Spleen (tissue), 11 donors: ENCODE measurements around the gene MAP3K5. TPM values are rescaled to one million over a fixed set of nuclear protein-coding genes. Genes with fewer than 3 reads are reported as not detected.
A peak's percentile ranks its signal among the peaks of the same experiment; 100 is the strongest.

Source experiments
- DNase-seq: peaks from one replicate; pipeline ENCODE4 v3.0.0-alpha.2; 2020
- H3K27ac ChIP-seq, 8 donors: fragments of 200-600 bp; sonication (generic) in 7 of 8; 1 replicate in 4 of 8; 2 replicates in 4 of 8; pipeline versions ENCODE4 v1.5.0 to v1.8.0; 2016 to 2021; ENCODE audit warnings: inconsistent platforms in 4 of 8, mild to moderate bottlenecking in 4 of 8, moderate library complexity in 1 of 8
- H3K27me3 ChIP-seq, 7 donors: fragments of 200-600 bp; sonication (generic) in 6 of 7; replicated peaks in 1 of 7; 1 replicate in 4 of 7; 2 replicates in 3 of 7; pipeline versions ENCODE4 v1.5.0 to v1.8.0; 2016 to 2021; ENCODE audit warnings: inconsistent platforms in 3 of 7, mild to moderate bottlenecking in 1 of 7
- H3K36me3 ChIP-seq, 6 donors: fragments of 200-600 bp; sonication (generic) in 5 of 6; 1 replicate in 4 of 6; 2 replicates in 2 of 6; pipeline versions ENCODE4 v1.5.0 to v1.8.0; 2016 to 2021; ENCODE audit warnings: inconsistent platforms in 2 of 6
- H3K4me1 ChIP-seq, 6 donors: fragments of 200-600 bp; sonication (generic) in 5 of 6; 1 replicate in 3 of 6; 2 replicates in 3 of 6; pipeline versions ENCODE4 v1.5.0 to v1.8.0; 2016 to 2021; ENCODE audit warnings: inconsistent platforms in 3 of 6
- H3K4me3 ChIP-seq, 8 donors: fragments of 200-600 bp; sonication (generic) in 7 of 8; 1 replicate in 4 of 8; 2 replicates in 4 of 8; pipeline versions ENCODE4 v1.5.0 to v1.8.0; 2016 to 2021; ENCODE audit warnings: inconsistent platforms in 4 of 8, mild to moderate bottlenecking in 4 of 8, moderate library complexity in 2 of 8
- H3K9me3 ChIP-seq, 8 donors: fragments of 200-600 bp; sonication (generic) in 7 of 8; 1 replicate in 4 of 8; 2 replicates in 4 of 8; pipeline versions ENCODE4 v1.5.0 to v1.8.0; 2016 to 2021; ENCODE audit warnings: inconsistent platforms in 4 of 8
- CTCF ChIP-seq, 11 experiments: fragments of 200-600 bp in 7 of 11; fragments of 450-650 bp in 4 of 11; sonication (generic) in 4 of 11; IDR thresholded peaks in 8 of 11; conservative IDR thresholded peaks in 3 of 11; 1 replicate in 7 of 11; 2 replicates in 4 of 11; pipeline versions ENCODE4 v1.4.0 to v1.8.0; 2016 to 2021; ENCODE audit warnings: antibody characterized with exemption in 11 of 11, inconsistent platforms in 4 of 11, mild to moderate bottlenecking in 1 of 11
- POLR2A ChIP-seq, 3 donors: fragments of 450-650 bp; IDR thresholded peaks; one replicate each; pipeline ENCODE4 v1.5.1; 2017; ENCODE audit warnings: antibody characterized with exemption in 3 of 3, mild to moderate bottlenecking in 1 of 3
- POLR2AphosphoS5 ChIP-seq, 3 donors: sonication (generic); formaldehyde crosslinking; IDR thresholded peaks; one replicate each; pipeline ENCODE4 v1.5.1; 2017; ENCODE audit warnings: antibody characterized with exemption in 3 of 3
- WGBS, 5 donors: extraction: QIAGEN DNeasy Blood & Tissue Kit in 3 of 5; methylation state at CpG; one replicate each; pipeline versions ENCODE4 v1.1.5 to v1.1.7; 2013 to 2018; 5-methylcytosine and 5-hydroxymethylcytosine counted together
- intact Hi-C: fragments of 100-400 bp; cut with DNase I; formaldehyde crosslinking; loops from one replicate; pipeline ENCODE4 v1.15.0; 2023; ENCODE audit warnings: low total_unique reads
- polyA plus RNA-seq, 3 donors: library from polyadenylated mRNA; stranded (reverse); fragments of 200-250 nt; gene quantifications; one replicate each; pipeline ENCODE4 v1.2.1, GENCODE V29; 2013
- total RNA-seq, 7 donors: library from RNA; depleted of rRNA in 3 of 7; stranded (reverse); fragments of >200 nt in 3 of 7; fragmentation: NEBNext Ultra II Directional in 4 of 7; extraction: Animal tissue kit (Norgen Biotek cat#: 25700) in 4 of 7; gene quantifications; one replicate each; pipeline versions ENCODE4 v1.1.0 to v1.2.1, GENCODE V29; 2016 to 2021
- donor health status: healthy with polysubstance abuse.
- donor health status: DM: no; HTN: no; CAD: no; lungs with moderate emphysema.
- donor health status: DM: no; HTN: no; CAD: no.
- donor health status: Bipolar disorder and iron deficiency.
- donor health status: healthy.
- donor health status: DM: no; HTN: no; CAD: no.
- donor health status: DM: yes; HTN: yes; CAD: no.

The MAP3K5 gene
- total and polyA plus RNA-seq, 10 donors = 7.2 to 55.0 (median 33.2) TPM

GRCh38 chr6:136779682-136780081, 12.6 kb downstream of the MAP3K5 start:
- H3K36me3 ChIP-seq = no peaks in the 10 kb centered on the region
- TF ChIP-seq CTCF (IDR thresholded peaks at IDR 0.05 in 8 of 11, conservative IDR thresholded peaks at IDR 0.05 in 3 of 11) = no peak
- no peak for TF ChIP-seq POLR2A (IDR thresholded peaks at IDR 0.05)
- TF ChIP-seq POLR2AphosphoS5 (IDR thresholded peaks at IDR 0.05) = no peak
- H3K9me3 ChIP-seq = no peaks in the 10 kb centered on the region
- intact Hi-C loops = no loop called here
- no peak for DNase-seq
- 57 to 80% (median 64%) methylated on average over 1 of the region's 1 CpG for WGBS, 5 donors
- peak overlapping the region in 2 of 8 donors; percentile 3 to 22 for H3K27ac ChIP-seq
- H3K4me3 ChIP-seq = no peak overlapping the region
- peaks cover 25 to 93% (median 54%) of the 10 kb centered on the region in 6 donors for H3K4me1 ChIP-seq
- no peaks in the 10 kb centered on the region for H3K27me3 ChIP-seq

- no peaks in the 10 kb centered on the region for H3K36me3 ChIP-seq
- TF ChIP-seq POLR2A (IDR thresholded peaks at IDR 0.05) (no peak), POLR2AphosphoS5 (IDR thresholded peaks at IDR 0.05) (no peak), CTCF (IDR thresholded peaks at IDR 0.05 in 8 of 11, conservative IDR thresholded peaks at IDR 0.05 in 3 of 11) (no peak)
- no peak for DNase-seq
- H3K4me1 ChIP-seq = peaks cover 10 to 93% (median 50%) of the 10 kb centered on the region in 6 donors
- H3K27me3 ChIP-seq = no peaks in the 10 kb centered on the region
- intact Hi-C loops = no loop called here
- no peak overlapping the region for H3K27ac ChIP-seq
- H3K4me3 ChIP-seq = no peak overlapping the region
- H3K9me3 ChIP-seq = no peaks in the 10 kb centered on the region
- WGBS, 5 donors = 93 to 98% (median 95%) methylated on average over 3 of the region's 3 CpGs
Observed at GRCh38 chr6:136777651-136778050, 14.6 kb downstream of the MAP3K5 start.

GRCh38 chr6:136775548-136775947, 16.7 kb downstream of the MAP3K5 start:
- H3K4me3 ChIP-seq = no peak overlapping the region
- H3K27me3 ChIP-seq = no peaks in the 10 kb centered on the region
- peaks cover 20 to 93% (median 51%) of the 10 kb centered on the region in 6 donors for H3K4me1 ChIP-seq
- no peak for TF ChIP-seq POLR2A (IDR thresholded peaks at IDR 0.05)
- TF ChIP-seq CTCF (IDR thresholded peaks at IDR 0.05 in 8 of 11, conservative IDR thresholded peaks at IDR 0.05 in 3 of 11) = no peak
- TF ChIP-seq POLR2AphosphoS5 (IDR thresholded peaks at IDR 0.05) = no peak
- intact Hi-C loops = no loop called here
- no peaks in the 10 kb centered on the region for H3K36me3 ChIP-seq
- H3K27ac ChIP-seq = peak overlapping the region in 4 of 8 donors; percentile 37 to 77 (median 72)
- 73 to 96% (median 89%) methylated on average over 2 of the region's 2 CpGs for WGBS, 5 donors
- no peaks in the 10 kb centered on the region for H3K9me3 ChIP-seq
- no peak for DNase-seq

- no peaks in the 10 kb centered on the region for H3K36me3 ChIP-seq
- no peaks in the 10 kb centered on the region for H3K27me3 ChIP-seq
- H3K9me3 ChIP-seq = no peaks in the 10 kb centered on the region
- TF ChIP-seq POLR2A (IDR thresholded peaks at IDR 0.05) (no peak), POLR2AphosphoS5 (IDR thresholded peaks at IDR 0.05) (no peak), CTCF (IDR thresholded peaks at IDR 0.05 in 8 of 11, conservative IDR thresholded peaks at IDR 0.05 in 3 of 11) (no peak)
- peaks cover 20 to 93% (median 54%) of the 10 kb centered on the region in 6 donors for H3K4me1 ChIP-seq
- intact Hi-C loops = no loop called here
- no peak for DNase-seq
- H3K4me3 ChIP-seq = no peak overlapping the region
- 76 to 91% (median 84%) methylated on average over 3 of the region's 3 CpGs for WGBS, 5 donors
- peak overlapping the region in 5 of 8 donors; percentile 37 to 77 (median 71) for H3K27ac ChIP-seq
Observed at GRCh38 chr6:136775081-136775480, 17.2 kb downstream of the MAP3K5 start.
